ENCODE measurements around the gene ZNF592.

The ZNF592 gene

GRCh38 chr15:84832448-84833040, 84.2 kb downstream of the ZNF592 start:
- no peak for DNase-seq

- DNase-seq = no peak
These were observed 85.2 kb downstream of the ZNF592 start for GRCh38 chr15:84833447-84834228.

GRCh38 chr15:84834229-84834955, 86.0 kb downstream of the ZNF592 start:
- no peak for DNase-seq

GRCh38 chr15:84834969-84835368, 86.6 kb downstream of the ZNF592 start:
- DNase-seq = no peak

GRCh38 chr15:84835661-84836337, 87.4 kb downstream of the ZNF592 start:
- DNase-seq = no peak

GRCh38 chr15:84836844-84837243, 88.5 kb downstream of the ZNF592 start:
- DNase-seq = no peak

- no peak for DNase-seq
These were observed 91.3 kb downstream of the ZNF592 start for GRCh38 chr15:84839714-84840113.

GRCh38 chr15:84840255-84840654, 91.9 kb downstream of the ZNF592 start:
- no peak for DNase-seq

- DNase-seq = no peak
These were observed 92.5 kb downstream of the ZNF592 start for GRCh38 chr15:84840741-84841429.

- DNase-seq = no peak
These were observed 94.4 kb downstream of the ZNF592 start for GRCh38 chr15:84842781-84843180.

GRCh38 chr15:84844964-84845363, 96.6 kb downstream of the ZNF592 start:
- no peak for DNase-seq

- peak; percentile 47 to 55 for DNase-seq
These were observed 97.2 kb downstream of the ZNF592 start for GRCh38 chr15:84845631-84846030.

- no peak for DNase-seq
These were observed 97.9 kb downstream of the ZNF592 start for GRCh38 chr15:84846269-84846668.

GRCh38 chr15:84847382-84847781, 99.0 kb downstream of the ZNF592 start:
- DNase-seq = peak in 1 of 2 experiments; percentile 10

- no peak for DNase-seq
These were observed 103.8 kb downstream of the ZNF592 start for GRCh38 chr15:84852212-84852611.

- DNase-seq = no peak
These were observed 106.7 kb downstream of the ZNF592 start for GRCh38 chr15:84855136-84855535.

GRCh38 chr15:84855765-84856164, 107.4 kb downstream of the ZNF592 start:
- DNase-seq = no peak
